Measurements from ENCODE around the gene MBTPS1.

- TF ChIP-seq, protein P1, sequence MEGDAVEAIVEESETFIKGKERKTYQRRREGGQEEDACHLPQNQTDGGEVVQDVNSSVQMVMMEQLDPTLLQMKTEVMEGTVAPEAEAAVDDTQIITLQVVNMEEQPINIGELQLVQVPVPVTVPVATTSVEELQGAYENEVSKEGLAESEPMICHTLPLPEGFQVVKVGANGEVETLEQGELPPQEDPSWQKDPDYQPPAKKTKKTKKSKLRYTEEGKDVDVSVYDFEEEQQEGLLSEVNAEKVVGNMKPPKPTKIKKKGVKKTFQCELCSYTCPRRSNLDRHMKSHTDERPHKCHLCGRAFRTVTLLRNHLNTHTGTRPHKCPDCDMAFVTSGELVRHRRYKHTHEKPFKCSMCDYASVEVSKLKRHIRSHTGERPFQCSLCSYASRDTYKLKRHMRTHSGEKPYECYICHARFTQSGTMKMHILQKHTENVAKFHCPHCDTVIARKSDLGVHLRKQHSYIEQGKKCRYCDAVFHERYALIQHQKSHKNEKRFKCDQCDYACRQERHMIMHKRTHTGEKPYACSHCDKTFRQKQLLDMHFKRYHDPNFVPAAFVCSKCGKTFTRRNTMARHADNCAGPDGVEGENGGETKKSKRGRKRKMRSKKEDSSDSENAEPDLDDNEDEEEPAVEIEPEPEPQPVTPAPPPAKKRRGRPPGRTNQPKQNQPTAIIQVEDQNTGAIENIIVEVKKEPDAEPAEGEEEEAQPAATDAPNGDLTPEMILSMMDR (IDR thresholded peaks at IDR 0.05) = no peak
- TF ChIP-seq POLR2A (IDR thresholded peaks at IDR 0.05) = no peak
Observed at GRCh38 chr16:84058664-84059063, 58.1 kb downstream of the MBTPS1 start.

Measured in esophagus squamous epithelium (tissue), 4 donors.